ENCODE measurements around the gene WEE1. TPM values are rescaled to one million over a fixed set of nuclear protein-coding genes. Genes with fewer than 3 reads are reported as not detected.

The WEE1 gene
- polyA plus RNA-seq, 1 experiment = 31.7 TPM

GRCh38 chr11:9528573-9529333, 44.7 kb upstream of the WEE1 start:
- DNase-seq (ENCODE audit: low read depth) = no peak
- ChIA-PET POLR2A (no interaction called here), CTCF (interaction anchor here (0.7 to 1.4 kb wide), 2 partner anchors 22 to 73 kb away, joined by 3 read pairs; no protein-coding TSS in a partner anchor)
- TF ChIP-seq CTCF (IDR thresholded peaks at IDR 0.05; ENCODE audit: insufficient read depth, low read depth, low read length) = no peak
- Histone ChIP-seq H3K36me3 (ENCODE audit: control insufficient read depth, insufficient read depth, low read length) (no peaks in the 10 kb centered on the region; the same call in 1 of the 2 replicates), H3K4me3 (ENCODE audit: low read depth, low read length) (no peak overlapping the region), H3K27me3 (ENCODE audit: control insufficient read depth, insufficient read depth, low read length) (no peaks in the 10 kb centered on the region)

- ChIA-PET POLR2A (no interaction called here), CTCF (interaction anchor here (0.7 to 1.4 kb wide), 3 partner anchors 22 to 84 kb away, joined by 3 read pairs; no protein-coding TSS in a partner anchor)
- no peaks in the 10 kb centered on the region for H3K27me3 ChIP-seq (ENCODE audit: control insufficient read depth, insufficient read depth, low read length)
- no peak for DNase-seq (ENCODE audit: low read depth)
- no peaks in the 10 kb centered on the region; the same call in 1 of the 2 replicates for H3K36me3 ChIP-seq (ENCODE audit: control insufficient read depth, insufficient read depth, low read length)
- H3K4me3 ChIP-seq (ENCODE audit: low read depth, low read length) = no peak overlapping the region
- TF ChIP-seq CTCF (IDR thresholded peaks at IDR 0.05; ENCODE audit: insufficient read depth, low read depth, low read length) = no peak
These were observed 44.2 kb upstream of the WEE1 start for GRCh38 chr11:9529334-9529650.

GRCh38 chr11:9530020-9530621, 43.3 kb upstream of the WEE1 start:
- no peak for TF ChIP-seq CTCF (IDR thresholded peaks at IDR 0.05; ENCODE audit: insufficient read depth, low read depth, low read length)
- Histone ChIP-seq H3K4me3 (ENCODE audit: low read depth, low read length) (no peak overlapping the region), H3K27me3 (ENCODE audit: control insufficient read depth, insufficient read depth, low read length) (no peaks in the 10 kb centered on the region), H3K36me3 (ENCODE audit: control insufficient read depth, insufficient read depth, low read length) (no peaks in the 10 kb centered on the region; the same call in 1 of the 2 replicates)
- CTCF ChIA-PET = interaction anchor here (0.8 to 1.4 kb wide), 2 partner anchors 71 to 83 kb away, joined by 3 read pairs; no protein-coding TSS in a partner anchor
- POLR2A ChIA-PET = no interaction called here
- DNase-seq (ENCODE audit: low read depth) = no peak

- CTCF ChIA-PET = no interaction called here
- no peak for TF ChIP-seq CTCF (IDR thresholded peaks at IDR 0.05; ENCODE audit: insufficient read depth, low read depth, low read length)
- POLR2A ChIA-PET = no interaction called here
- no peak for DNase-seq (ENCODE audit: low read depth)
- H3K4me3 ChIP-seq (ENCODE audit: low read depth, low read length) = no peak overlapping the region
- no peaks in the 10 kb centered on the region for H3K27me3 ChIP-seq (ENCODE audit: control insufficient read depth, insufficient read depth, low read length)
- no peaks in the 10 kb centered on the region for H3K36me3 ChIP-seq (ENCODE audit: control insufficient read depth, insufficient read depth, low read length)
These were observed 42.4 kb upstream of the WEE1 start for GRCh38 chr11:9530901-9531625.

- CTCF ChIA-PET = interaction anchor here (1.0 kb wide), 1 partner anchor 43 kb away, joined by 4 read pairs; no protein-coding TSS in a partner anchor
- H3K27me3 ChIP-seq (ENCODE audit: control insufficient read depth, insufficient read depth, low read length) = no peaks in the 10 kb centered on the region
- no peak for DNase-seq (ENCODE audit: low read depth)
- TF ChIP-seq CTCF (IDR thresholded peaks at IDR 0.05; ENCODE audit: insufficient read depth, low read depth, low read length) = no peak
- POLR2A ChIA-PET = interaction anchor here (0.8 kb wide), 1 partner anchor 72 kb away, joined by 3 read pairs; the partner anchor contains the start of gene ZNF143
- H3K4me3 ChIP-seq (ENCODE audit: low read depth, low read length) = no peak overlapping the region
- no peaks in the 10 kb centered on the region for H3K36me3 ChIP-seq (ENCODE audit: control insufficient read depth, insufficient read depth, low read length)
These were observed 40.4 kb upstream of the WEE1 start for GRCh38 chr11:9533058-9533457.
